OCI-LY3 (cell line): ENCODE results near the gene POP4.

Source experiments
- CTCF ChIP-seq: fragments of 200-600, 300-600 bp; sonication (generic); IDR thresholded peaks from 2 replicates; pipeline ENCODE4 v1.5.1; 2014; ENCODE audit warnings: antibody characterized with exemption, low read length, low read depth
- EZH2phosphoT487 ChIP-seq: fragments of 200-600 bp; shearing (Covaris generic); IDR thresholded peaks from 2 replicates; pipeline ENCODE4 v1.6.1; 2018; ENCODE audit warnings: antibody characterized with exemption, mixed run types, low read depth

GRCh38 chr19:29596080-29596727 lies 9.9 kb upstream of the POP4 start:
- TF ChIP-seq CTCF (no peak), EZH2phosphoT487 (no peak)
